Upper lobe of right lung (tissue), 1 donor: ENCODE results near the gene JAK3. TPM values are rescaled to one million over a fixed set of nuclear protein-coding genes. Genes with fewer than 3 reads are reported as not detected.
A peak's percentile ranks its signal among the peaks of the same experiment; 100 is the strongest.
"Not testable (repeated sequence)": the region's sequence is repeated elsewhere in the genome, so short reads cannot be mapped to it uniquely, and the experiment has no call there.

ENCODE experiments used
- ATAC-seq: fragments of 200-7000 bp; cut with Tn5 transposase; one replicate; pipeline ENCODE4 v1.9.1; 2020; ENCODE audit warnings: mild to moderate bottlenecking, moderate library complexity
- DNase-seq: peaks from one replicate; pipeline ENCODE4 v3.0.0-alpha.2; 2020
- H3K27ac ChIP-seq: fragments of 200-600 bp; one replicate; pipeline ENCODE4 v1.8.0; 2022
- H3K27me3 ChIP-seq: fragments of 200-600 bp; one replicate; pipeline ENCODE4 v1.8.0; 2022; ENCODE audit warnings: mild to moderate bottlenecking
- H3K36me3 ChIP-seq: fragments of 200-600 bp; one replicate; pipeline ENCODE4 v1.8.0; 2022
- H3K4me1 ChIP-seq: fragments of 200-600 bp; one replicate; pipeline ENCODE4 v1.8.0; 2022
- H3K4me3 ChIP-seq: fragments of 200-600 bp; one replicate; pipeline ENCODE4 v1.8.0; 2022; ENCODE audit warnings: mild to moderate bottlenecking
- H3K9me3 ChIP-seq: fragments of 200-600 bp; one replicate; pipeline ENCODE4 v1.8.0; 2022
- CTCF ChIP-seq: fragments of 200-600 bp; IDR thresholded peaks from one replicate; pipeline ENCODE4 v1.8.0; 2022; ENCODE audit warnings: antibody characterized with exemption
- intact Hi-C: fragments of 100-400 bp; cut with DNase I; formaldehyde crosslinking; loops from one replicate; pipeline ENCODE4 v1.11.0; 2022
- long read RNA-seq: library from polyadenylated mRNA; unstranded; transcript quantifications from one replicate; pipeline ENCODE4 v2.0.0, GENCODE V29; 2021
- total RNA-seq: library from RNA; stranded (reverse); fragmentation: NEBNext Ultra II Directional; extraction: Animal tissue kit (Norgen Biotek cat#: 25700); gene quantifications from one replicate; pipeline ENCODE4 v1.2.1, GENCODE V29; 2021
- donor health status: DM: no; HTN: yes; CAD: no; lungs with severe emphysema.

JAK3 gene
- total RNA-seq: 15.1 TPM
- long read RNA-seq, full-length matches to known transcripts: 1 of 15 reads
- long read RNA-seq, partial matches to known transcripts: 5 of 15 reads
- long read RNA-seq, other reads (novel, unspliced or antisense): 9 of 15 reads

GRCh38 chr19:17847538-17848366 is at the start of gene JAK3:
TSS of gene JAK3 (minus strand) at chr19:17847982. CDS start at chr19:17844417, 3,565 bp downstream.
- no peak for TF ChIP-seq CTCF
- intact Hi-C loops: no loop called here
- peak; percentile 64 for ATAC-seq
- peak within 1 kb of the TSS; percentile 51 for H3K4me3 ChIP-seq
- H3K36me3 ChIP-seq: no peaks in the 10 kb centered on the region
- H3K27ac ChIP-seq: peak within 1 kb of the TSS; percentile 85
- H3K4me1 ChIP-seq: peaks cover 10% of the 10 kb centered on the region
- H3K27me3 ChIP-seq: peaks cover 5% of the 10 kb centered on the region
- DNase-seq: no peak
- no peaks in the 10 kb centered on the region for H3K9me3 ChIP-seq

GRCh38 chr19:17893766-17894165 is 46.0 kb upstream of the JAK3 start:
- no peaks in the 10 kb centered on the region for H3K4me1 ChIP-seq
- H3K36me3 ChIP-seq: no peaks in the 10 kb centered on the region
- DNase-seq (no peak), ATAC-seq (no peak)
- no peak overlapping the region for H3K4me3 ChIP-seq
- peaks cover 14% of the 10 kb centered on the region for H3K27me3 ChIP-seq
- H3K9me3 ChIP-seq: no peaks in the 10 kb centered on the region
- no peak for TF ChIP-seq CTCF
- intact Hi-C loops: no loop called here
- no peak overlapping the region for H3K27ac ChIP-seq

DNA sequence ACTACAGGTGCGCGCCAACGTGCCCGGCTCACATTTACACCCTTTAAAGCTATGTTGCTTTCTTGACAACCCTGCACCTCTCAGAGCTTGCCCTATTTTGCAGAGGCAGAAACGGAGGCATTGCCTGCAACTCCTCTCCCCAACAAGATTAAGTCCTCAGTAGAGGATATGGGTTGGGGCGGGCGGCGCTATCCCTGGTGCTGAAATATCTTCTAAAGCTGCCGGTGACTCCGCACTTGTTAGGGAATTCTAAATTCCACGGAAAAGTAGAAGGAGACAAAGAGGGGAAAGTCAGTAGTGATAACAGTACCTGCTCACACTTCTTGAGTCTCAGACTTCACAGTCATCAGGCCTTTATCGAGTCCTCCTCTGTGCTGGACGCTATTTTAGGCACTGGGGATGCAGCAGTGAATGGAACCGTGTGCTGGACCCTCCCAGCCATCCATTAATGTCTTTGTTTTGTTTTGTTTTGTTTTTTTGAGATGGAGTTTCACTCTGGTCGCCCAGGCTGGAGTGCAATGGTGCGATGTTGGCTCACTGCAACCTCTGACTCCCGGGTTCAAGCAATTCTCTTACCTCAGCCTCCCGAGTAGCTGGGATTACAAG is 41.9 kb upstream of the JAK3 start:
- Histone ChIP-seq H3K9me3 (no peaks in the 10 kb centered on the region), H3K4me3 (no peak overlapping the region), H3K27me3 (peaks cover 8% of the 10 kb centered on the region), H3K4me1 (no peaks in the 10 kb centered on the region), H3K36me3 (no peaks in the 10 kb centered on the region), H3K27ac (no peak overlapping the region)
- ATAC-seq (peak; percentile 52), DNase-seq (no peak)
- TF ChIP-seq CTCF: no peak
- intact Hi-C loops: no loop called here

- peaks cover 16% of the 10 kb centered on the region for H3K27me3 ChIP-seq
- ATAC-seq: no peak
- H3K36me3 ChIP-seq: no peaks in the 10 kb centered on the region
- H3K27ac ChIP-seq: no peak overlapping the region
- intact Hi-C loops: no loop called here
- DNase-seq: no peak
- H3K4me3 ChIP-seq: no peak overlapping the region
- no peak for TF ChIP-seq CTCF
- no peaks in the 10 kb centered on the region for H3K9me3 ChIP-seq
- H3K4me1 ChIP-seq: no peaks in the 10 kb centered on the region
These were observed 40.5 kb upstream of the JAK3 start for GRCh38 chr19:17888260-17888659.

- H3K27ac ChIP-seq, H3K36me3 ChIP-seq, DNase-seq, H3K4me3 ChIP-seq, intact Hi-C loops, H3K4me1 ChIP-seq, ATAC-seq, H3K9me3 ChIP-seq: not testable (repeated sequence)
- H3K27me3 ChIP-seq: peaks cover 16% of the 10 kb centered on the region
These were observed 39.4 kb upstream of the JAK3 start for GRCh38 chr19:17887221-17887620.

- intact Hi-C loops: no loop called here
- no peak for TF ChIP-seq CTCF
- Histone ChIP-seq H3K27me3 (peaks cover 16% of the 10 kb centered on the region), H3K4me1 (no peaks in the 10 kb centered on the region), H3K4me3 (no peak overlapping the region), H3K9me3 (no peaks in the 10 kb centered on the region), H3K27ac (no peak overlapping the region), H3K36me3 (no peaks in the 10 kb centered on the region)
- ATAC-seq: no peak
- DNase-seq: no peak
These were observed 38.7 kb upstream of the JAK3 start for GRCh38 chr19:17886515-17886914.
